CD14-positive monocyte (primary cell): ENCODE data around the gene USP11. TPM values are rescaled to one million over a fixed set of nuclear protein-coding genes. Genes with fewer than 3 reads are reported as not detected.
A peak's percentile ranks its signal among the peaks of the same experiment; 100 is the strongest.

ENCODE experiments used
- DNase-seq, 3 donors: peaks; one replicate each; pipeline ENCODE4 v3.0.0-alpha.2; 2011 to 2022
- H2AFZ ChIP-seq: 2 replicates; pipeline ENCODE4 v1.6.0; 2012; ENCODE audit warnings: mild to moderate bottlenecking, low read depth, low read length, inconsistent platforms; ENCODE audit not compliant: insufficient read depth, poor library complexity, severe bottlenecking
- H3K27ac ChIP-seq, 2 donors: 1 replicate in 1 of 2; 2 replicates in 1 of 2; pipeline ENCODE4 v1.5.1; 2012 to 2013; ENCODE audit warnings: low read length in 2 of 2, control low read depth in 1 of 2, inconsistent platforms in 1 of 2, low read depth in 1 of 2, mild to moderate bottlenecking in 1 of 2
- H3K27me3 ChIP-seq, 2 donors: one replicate each; pipeline versions ENCODE4 v1.6.0 to v1.6.1; 2011 to 2013; ENCODE audit warnings: low read length in 2 of 2; ENCODE audit not compliant: control insufficient read depth in 2 of 2, insufficient read depth in 2 of 2
- H3K36me3 ChIP-seq, 2 donors: replicated peaks in 1 of 2; 1 replicate in 1 of 2; 2 replicates in 1 of 2; pipeline versions ENCODE4 v1.5.1 to v1.6.1; 2012 to 2013; ENCODE audit warnings: low read length in 2 of 2, control low read depth in 1 of 2, inconsistent platforms in 1 of 2, mild to moderate bottlenecking in 1 of 2; ENCODE audit not compliant: insufficient read depth in 2 of 2, control insufficient read depth in 1 of 2
- H3K4me1 ChIP-seq, 2 donors: 1 replicate in 1 of 2; 2 replicates in 1 of 2; pipeline versions ENCODE4 v1.5.1 to v1.6.1; 2012 to 2013; ENCODE audit warnings: low read length in 2 of 2, control low read depth in 1 of 2, inconsistent platforms in 1 of 2, mild to moderate bottlenecking in 1 of 2, moderate library complexity in 1 of 2; ENCODE audit not compliant: insufficient read depth in 2 of 2, control insufficient read depth in 1 of 2
- H3K4me2 ChIP-seq: replicated peaks from 2 replicates; pipeline ENCODE3; 2012; ENCODE audit warnings: low read length, moderate library complexity, mild to moderate bottlenecking; ENCODE audit not compliant: poor library complexity, severe bottlenecking; ENCODE audit errors: extremely low read depth
- H3K4me3 ChIP-seq, 3 experiments: fragments of 200-600 bp in 1 of 3; sonication (generic) in 1 of 3; replicated peaks in 1 of 3; 1 replicate in 2 of 3; 2 replicates in 1 of 3; pipeline ENCODE4 v1.5.1; 2011 to 2013; ENCODE audit warnings: low read length in 3 of 3, mild to moderate bottlenecking in 3 of 3, control low read depth in 2 of 3, low read depth in 2 of 3, inconsistent platforms in 1 of 3, moderate library complexity in 1 of 3
- H3K79me2 ChIP-seq: 2 replicates; pipeline ENCODE4 v1.6.0; 2012; ENCODE audit warnings: mild to moderate bottlenecking, control low read depth, inconsistent platforms, low read length, moderate library complexity; ENCODE audit not compliant: insufficient read depth
- H3K9ac ChIP-seq: 2 replicates; pipeline ENCODE4 v1.6.0; 2017; ENCODE audit warnings: low read length, mild to moderate bottlenecking; ENCODE audit not compliant: insufficient read depth, poor library complexity, severe bottlenecking
- H3K9me3 ChIP-seq, 2 donors: replicated peaks in 1 of 2; 1 replicate in 1 of 2; 2 replicates in 1 of 2; pipeline versions ENCODE4 v1.5.1 to v1.6.1; 2012 to 2013; ENCODE audit warnings: low read length in 2 of 2, control low read depth in 1 of 2; ENCODE audit not compliant: control insufficient read depth in 1 of 2, insufficient read depth in 1 of 2
- H4K20me1 ChIP-seq: 2 replicates; pipeline ENCODE4 v1.6.0; 2012; ENCODE audit warnings: mild to moderate bottlenecking, low read length, control low read depth, moderate library complexity; ENCODE audit not compliant: insufficient read depth
- H3K27ac Mint-ChIP-seq, 7 donors: one replicate each; pipeline ENCODE4 v1.8.0; 2020; ENCODE audit warnings: mild to moderate bottlenecking in 7 of 7, mixed read lengths in 7 of 7, moderate library complexity in 6 of 7, inconsistent platforms in 2 of 7
- H3K27me3 Mint-ChIP-seq, 3 donors: one replicate each; pipeline ENCODE4 v1.8.0; 2021 to 2022; ENCODE audit warnings: low read depth in 3 of 3, mild to moderate bottlenecking in 3 of 3, mixed read lengths in 3 of 3, moderate library complexity in 3 of 3, inconsistent platforms in 1 of 3
- H3K36me3 Mint-ChIP-seq, 2 donors: one replicate each; pipeline ENCODE4 v1.8.0; 2020; ENCODE audit warnings: mixed read lengths in 2 of 2, inconsistent platforms in 1 of 2, mild to moderate bottlenecking in 1 of 2
- H3K4me1 Mint-ChIP-seq: one replicate; pipeline ENCODE4 v1.8.0; 2020; ENCODE audit warnings: mild to moderate bottlenecking, mixed read lengths
- H3K4me3 Mint-ChIP-seq, 2 donors: one replicate each; pipeline ENCODE4 v1.8.0; 2020; ENCODE audit warnings: mild to moderate bottlenecking in 2 of 2, mixed read lengths in 2 of 2, moderate library complexity in 1 of 2
- H3K9me3 Mint-ChIP-seq, 7 donors: one replicate each; pipeline ENCODE4 v1.8.0; 2020 to 2022; ENCODE audit warnings: mixed read lengths in 7 of 7, mild to moderate bottlenecking in 6 of 7, moderate library complexity in 6 of 7, inconsistent platforms in 2 of 7
- WGBS: methylation state at CpG from one replicate; pipeline ENCODE4 v1.1.5; 2013; ENCODE audit warnings: missing lambda C conversion rate; ENCODE audit not compliant: insufficient coverage; 5-methylcytosine and 5-hydroxymethylcytosine counted together
- intact Hi-C, 2 donors: fragments of 100-400 bp; cut with micrococcal nuclease; formaldehyde crosslinking; loops; one replicate each; pipeline versions ENCODE4 v1.15.0 to v1.15.1; 2023
- polyA plus RNA-seq, 3 donors: library from polyadenylated mRNA; depleted of rRNA in 1 of 3; unstranded in 2 of 3; stranded (reverse) in 1 of 3; fragments of 300-500 nt in 2 of 3; fragments of >200 nt in 1 of 3; fragmentation: Illumina TruSeq in 2 of 3; gene quantifications; 1 replicate in 2 of 3; 2 replicates in 1 of 3; pipeline ENCODE4 v1.2.3, GENCODE V29; 2012 to 2021
- TF ChIP-seq, protein P1 (sequence below): fragments of 200-600 bp; IDR thresholded peaks from one replicate; pipeline ENCODE4 v1.8.0; 2022; ENCODE audit warnings: antibody characterized with exemption, mild to moderate bottlenecking

USP11 gene
- polyA plus RNA-seq, 3 donors = 6.7 to 9.7 (median 8.8) TPM

DNA sequence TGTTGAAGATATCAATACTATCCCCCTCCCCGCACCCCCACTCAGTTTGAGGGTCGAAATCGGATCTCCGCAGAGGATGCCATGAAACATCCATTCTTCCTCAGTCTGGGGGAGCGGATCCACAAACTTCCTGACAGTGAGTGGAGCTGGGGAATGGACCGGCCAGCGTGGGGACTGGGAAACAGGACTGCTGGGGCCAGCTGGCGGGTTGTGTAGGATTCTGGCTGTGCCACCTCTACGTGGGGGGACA is 5.5 kb upstream of the USP11 start:
- H3K9me3 Mint-ChIP-seq = peaks cover 0 to 9% (median 0%) of the 10 kb centered on the region in 7 donors
- TF ChIP-seq, protein P1, sequence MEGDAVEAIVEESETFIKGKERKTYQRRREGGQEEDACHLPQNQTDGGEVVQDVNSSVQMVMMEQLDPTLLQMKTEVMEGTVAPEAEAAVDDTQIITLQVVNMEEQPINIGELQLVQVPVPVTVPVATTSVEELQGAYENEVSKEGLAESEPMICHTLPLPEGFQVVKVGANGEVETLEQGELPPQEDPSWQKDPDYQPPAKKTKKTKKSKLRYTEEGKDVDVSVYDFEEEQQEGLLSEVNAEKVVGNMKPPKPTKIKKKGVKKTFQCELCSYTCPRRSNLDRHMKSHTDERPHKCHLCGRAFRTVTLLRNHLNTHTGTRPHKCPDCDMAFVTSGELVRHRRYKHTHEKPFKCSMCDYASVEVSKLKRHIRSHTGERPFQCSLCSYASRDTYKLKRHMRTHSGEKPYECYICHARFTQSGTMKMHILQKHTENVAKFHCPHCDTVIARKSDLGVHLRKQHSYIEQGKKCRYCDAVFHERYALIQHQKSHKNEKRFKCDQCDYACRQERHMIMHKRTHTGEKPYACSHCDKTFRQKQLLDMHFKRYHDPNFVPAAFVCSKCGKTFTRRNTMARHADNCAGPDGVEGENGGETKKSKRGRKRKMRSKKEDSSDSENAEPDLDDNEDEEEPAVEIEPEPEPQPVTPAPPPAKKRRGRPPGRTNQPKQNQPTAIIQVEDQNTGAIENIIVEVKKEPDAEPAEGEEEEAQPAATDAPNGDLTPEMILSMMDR = no peak

DNA sequence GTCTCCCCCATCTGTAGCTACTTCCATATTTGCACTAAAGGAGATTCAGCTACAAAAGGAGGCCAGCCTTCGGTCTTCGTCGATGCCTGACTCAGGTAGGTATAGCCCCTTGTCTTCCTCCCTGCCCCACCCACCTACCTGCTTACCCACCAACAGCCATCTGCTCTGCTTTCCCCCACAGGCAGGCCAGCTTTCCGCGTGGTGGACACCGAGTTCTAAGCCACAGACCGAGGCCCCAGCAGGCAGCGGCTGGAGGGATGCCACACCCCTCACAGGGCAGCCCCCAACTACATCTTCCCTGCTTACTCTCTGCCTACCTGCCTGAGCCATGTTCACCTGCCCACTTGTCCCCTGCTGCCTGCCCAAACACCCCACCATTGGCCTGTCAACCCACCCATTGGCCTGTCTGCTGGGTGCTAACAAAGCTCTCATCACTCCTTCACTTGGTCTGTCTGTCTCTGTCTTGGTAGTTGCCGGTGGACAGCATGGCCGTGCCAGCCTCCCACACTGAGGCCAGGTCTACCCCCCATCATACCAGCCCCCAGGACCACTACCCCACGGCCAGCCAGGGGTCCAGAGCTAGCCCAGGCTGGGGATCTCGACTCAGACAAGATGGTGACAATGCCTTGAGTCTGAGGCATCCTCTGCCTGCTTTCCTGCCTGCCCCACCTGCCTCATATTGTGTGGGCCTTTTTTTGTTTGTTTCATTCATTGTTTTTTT is 4.1 kb upstream of the USP11 start:
- Mint-ChIP-seq H3K4me1 (peaks cover 1% of the 10 kb centered on the region), H3K27ac (peak overlapping the region in 4 of 7 donors; percentile 37 to 81 (median 66)), H3K27me3 (peaks cover 0 to 57% (median 0%) of the 10 kb centered on the region in 3 donors), H3K36me3 (peaks cover 43 to 70% of the 10 kb centered on the region in 2 donors), H3K9me3 (peaks cover 0 to 13% (median 3%) of the 10 kb centered on the region in 7 donors), H3K4me3 (no peak overlapping the region)
- 100% methylated on average over 2 of the region's 12 CpGs for WGBS
- no peak overlapping the region for H3K4me2 ChIP-seq
- H2AFZ ChIP-seq = no peak overlapping the region
- peaks cover 11% of the 10 kb centered on the region for H4K20me1 ChIP-seq
- peaks cover 0 to 7% of the 10 kb centered on the region in 2 donors for H3K27me3 ChIP-seq
- H3K4me3 ChIP-seq = no peak overlapping the region
- no peaks in the 10 kb centered on the region for H3K9me3 ChIP-seq
- TF ChIP-seq, protein P1 = no peak
- no peak overlapping the region for H3K27ac ChIP-seq
- H3K9ac ChIP-seq = no peak overlapping the region
- peaks cover under 1% of the 10 kb centered on the region for H3K79me2 ChIP-seq
- DNase-seq = no peak
- intact Hi-C loops = no loop called here
- H3K36me3 ChIP-seq = peaks cover 38 to 52% of the 10 kb centered on the region in 2 donors
- peaks cover 8 to 9% of the 10 kb centered on the region in 2 donors for H3K4me1 ChIP-seq

More for the DNA sequence above, 5.5 kb upstream of the USP11 start:
- peak overlapping the region in 1 of 7 donors; percentile 67 for H3K27ac Mint-ChIP-seq
- no peak overlapping the region for H3K4me3 ChIP-seq
- H3K36me3 ChIP-seq = peaks cover 46 to 64% of the 10 kb centered on the region in 2 donors
- H3K27me3 Mint-ChIP-seq = peaks cover 0 to 47% (median 0%) of the 10 kb centered on the region in 3 donors
- peaks cover 0 to 5% of the 10 kb centered on the region in 2 donors for H3K27me3 ChIP-seq
- H3K79me2 ChIP-seq = peaks cover under 1% of the 10 kb centered on the region
- H3K4me1 Mint-ChIP-seq = no peaks in the 10 kb centered on the region
- H3K9me3 ChIP-seq = no peaks in the 10 kb centered on the region
- no peak for DNase-seq
- H3K4me1 ChIP-seq = peaks cover 1 to 2% of the 10 kb centered on the region in 2 donors
- peaks cover 47 to 80% of the 10 kb centered on the region in 2 donors for H3K36me3 Mint-ChIP-seq
- no peak overlapping the region for H3K27ac ChIP-seq
- no peak overlapping the region for H3K9ac ChIP-seq
- H3K4me2 ChIP-seq = no peak overlapping the region
- no peak overlapping the region for H2AFZ ChIP-seq
- peaks cover 23% of the 10 kb centered on the region for H4K20me1 ChIP-seq
- WGBS = 100% methylated on average over 1 of the region's 9 CpGs
- no peak overlapping the region for H3K4me3 Mint-ChIP-seq
- intact Hi-C loops = no loop called here
